Upper lobe of left lung (tissue), 4 donors: Measurements from ENCODE around the gene FOXP1.

Experiments used
- POLR2AphosphoS5 ChIP-seq, 2 donors: sonication (generic); formaldehyde crosslinking; IDR thresholded peaks; one replicate each; pipeline ENCODE4 v1.5.1; 2017; ENCODE audit warnings: antibody characterized with exemption in 2 of 2
- TF ChIP-seq, protein P1 (sequence below), 6 experiments: fragments of 450-650 bp in 4 of 6; fragments of 200-600 bp in 2 of 6; sonication (generic) in 2 of 6; IDR thresholded peaks; one replicate each; pipeline ENCODE4 v1.5.1; 2016 to 2019; ENCODE audit warnings: antibody characterized with exemption in 6 of 6

DNA sequence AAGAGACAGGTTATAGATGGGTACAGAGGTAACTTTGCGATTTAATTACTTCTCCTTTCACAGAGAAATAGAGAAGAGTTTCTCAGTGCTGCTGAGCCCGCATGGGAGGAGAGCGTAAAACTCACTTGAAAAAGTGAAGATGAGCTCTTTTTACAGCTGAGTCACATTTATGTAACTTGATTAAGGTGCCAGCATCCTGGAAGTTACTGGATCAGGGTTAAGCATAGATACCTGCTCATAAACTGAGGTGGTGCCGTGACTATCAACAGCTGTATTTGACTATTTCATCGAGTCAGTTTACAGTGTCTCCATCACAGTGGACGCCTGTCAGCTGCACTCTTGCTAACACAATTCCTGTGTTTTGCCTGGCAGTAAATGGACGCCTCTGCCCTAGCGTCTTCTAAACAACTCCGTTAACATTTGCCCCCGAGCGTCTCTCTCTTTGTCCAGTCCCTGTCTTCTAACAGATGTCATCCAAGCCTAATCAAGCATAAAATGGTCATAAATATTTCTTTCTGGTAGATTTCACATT, 414.6 kb downstream of the FOXP1 start:
- TF ChIP-seq, protein P1, sequence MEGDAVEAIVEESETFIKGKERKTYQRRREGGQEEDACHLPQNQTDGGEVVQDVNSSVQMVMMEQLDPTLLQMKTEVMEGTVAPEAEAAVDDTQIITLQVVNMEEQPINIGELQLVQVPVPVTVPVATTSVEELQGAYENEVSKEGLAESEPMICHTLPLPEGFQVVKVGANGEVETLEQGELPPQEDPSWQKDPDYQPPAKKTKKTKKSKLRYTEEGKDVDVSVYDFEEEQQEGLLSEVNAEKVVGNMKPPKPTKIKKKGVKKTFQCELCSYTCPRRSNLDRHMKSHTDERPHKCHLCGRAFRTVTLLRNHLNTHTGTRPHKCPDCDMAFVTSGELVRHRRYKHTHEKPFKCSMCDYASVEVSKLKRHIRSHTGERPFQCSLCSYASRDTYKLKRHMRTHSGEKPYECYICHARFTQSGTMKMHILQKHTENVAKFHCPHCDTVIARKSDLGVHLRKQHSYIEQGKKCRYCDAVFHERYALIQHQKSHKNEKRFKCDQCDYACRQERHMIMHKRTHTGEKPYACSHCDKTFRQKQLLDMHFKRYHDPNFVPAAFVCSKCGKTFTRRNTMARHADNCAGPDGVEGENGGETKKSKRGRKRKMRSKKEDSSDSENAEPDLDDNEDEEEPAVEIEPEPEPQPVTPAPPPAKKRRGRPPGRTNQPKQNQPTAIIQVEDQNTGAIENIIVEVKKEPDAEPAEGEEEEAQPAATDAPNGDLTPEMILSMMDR (IDR thresholded peaks at IDR 0.05), result no peak
- no peak for TF ChIP-seq POLR2AphosphoS5 (IDR thresholded peaks at IDR 0.05)
